Chondrocyte (in vitro differentiated cells): Measurements from ENCODE around the gene CHRDL2. TPM values are rescaled to one million over a fixed set of nuclear protein-coding genes. Genes with fewer than 3 reads are reported as not detected.

ENCODE experiments used
- DNase-seq: peaks from one replicate; pipeline ENCODE4 v3.0.0; 2021; ENCODE audit warnings: mixed read lengths, low spot score
- H3K27ac Mint-ChIP-seq: one replicate; pipeline ENCODE4 v1.8.0; 2021; ENCODE audit warnings: mild to moderate bottlenecking, moderate library complexity, mixed read lengths; ENCODE audit not compliant: unreplicated experiment
- H3K27me3 Mint-ChIP-seq: 2 replicates; pipeline ENCODE4 v1.8.0; 2021; ENCODE audit warnings: low read depth, mixed read lengths
- H3K36me3 Mint-ChIP-seq: 2 replicates; pipeline ENCODE4 v1.8.0; 2021; ENCODE audit warnings: low read depth, mixed read lengths
- H3K4me1 Mint-ChIP-seq: 2 replicates; pipeline ENCODE4 v1.8.0; 2021; ENCODE audit warnings: low read depth, mild to moderate bottlenecking, mixed read lengths
- H3K4me3 Mint-ChIP-seq: one replicate; pipeline ENCODE4 v1.8.0; 2021; ENCODE audit warnings: mild to moderate bottlenecking, moderate library complexity, mixed read lengths; ENCODE audit not compliant: unreplicated experiment
- H3K9me3 Mint-ChIP-seq: 2 replicates; pipeline ENCODE4 v1.8.0; 2021; ENCODE audit warnings: low read depth, mixed read lengths
- long read RNA-seq: library from polyadenylated mRNA; stranded (forward); transcript quantifications from one replicate; pipeline ENCODE4 v2.0.0, GENCODE V29; 2021
- total RNA-seq: library from RNA; stranded (reverse); gene quantifications from 3 replicates; pipeline ENCODE4 v1.2.1, GENCODE V29; 2021
- TF ChIP-seq, protein P1 (sequence below): fragments of 200-600 bp; sonication (generic); IDR thresholded peaks from 2 replicates; pipeline ENCODE4 v1.5.0; 2021; ENCODE audit warnings: antibody characterized with exemption, mild to moderate bottlenecking, moderate library complexity

CHRDL2 gene, protein sequence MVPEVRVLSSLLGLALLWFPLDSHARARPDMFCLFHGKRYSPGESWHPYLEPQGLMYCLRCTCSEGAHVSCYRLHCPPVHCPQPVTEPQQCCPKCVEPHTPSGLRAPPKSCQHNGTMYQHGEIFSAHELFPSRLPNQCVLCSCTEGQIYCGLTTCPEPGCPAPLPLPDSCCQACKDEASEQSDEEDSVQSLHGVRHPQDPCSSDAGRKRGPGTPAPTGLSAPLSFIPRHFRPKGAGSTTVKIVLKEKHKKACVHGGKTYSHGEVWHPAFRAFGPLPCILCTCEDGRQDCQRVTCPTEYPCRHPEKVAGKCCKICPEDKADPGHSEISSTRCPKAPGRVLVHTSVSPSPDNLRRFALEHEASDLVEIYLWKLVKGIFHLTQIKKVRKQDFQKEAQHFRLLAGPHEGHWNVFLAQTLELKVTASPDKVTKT
- total RNA-seq: not detected in 3 replicates
- long read RNA-seq, partial matches to known transcripts: 0 of 1 reads
- long read RNA-seq, other reads (novel, unspliced or antisense): 1 of 1 reads

DNA sequence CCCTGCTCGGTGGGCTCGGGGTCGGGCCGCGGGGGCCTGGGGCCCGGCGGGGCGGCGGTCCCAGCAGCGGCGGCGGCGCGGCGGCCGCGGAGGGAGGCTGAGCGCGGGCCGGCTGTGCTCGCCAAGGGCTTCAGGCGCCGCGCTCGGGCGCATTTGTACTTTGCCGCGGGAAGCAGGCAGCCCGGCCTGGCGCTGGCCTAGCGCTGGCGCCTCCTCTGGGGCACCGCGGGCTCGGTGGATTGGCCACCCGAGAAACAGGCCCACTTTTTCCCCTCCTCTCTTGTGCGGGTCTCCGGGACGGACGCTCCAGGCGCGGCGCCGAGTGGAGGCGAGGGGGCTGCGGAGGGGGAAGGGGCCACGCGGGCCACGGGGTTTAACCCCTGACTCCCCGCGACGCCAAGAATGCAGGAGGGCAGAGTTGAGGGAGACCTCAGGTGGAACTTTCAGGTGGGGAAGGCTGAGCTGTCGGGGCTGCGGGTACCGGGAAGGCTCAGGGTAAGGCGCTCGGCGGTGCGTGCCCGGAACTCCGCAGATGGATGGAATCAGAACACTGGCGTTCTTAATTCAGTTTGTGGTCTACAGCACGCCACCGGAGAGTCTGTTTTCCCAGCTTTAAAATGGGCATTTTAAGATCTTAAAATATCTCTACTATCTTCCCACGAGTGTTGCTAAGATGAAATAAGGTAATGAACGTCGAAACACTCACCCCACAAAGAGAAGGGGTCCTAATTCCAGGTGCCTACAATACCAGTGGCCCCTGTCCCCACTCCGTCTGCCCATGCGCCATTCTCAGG, at the start of gene CHRDL2:
Gene CHRDL2 (minus strand): TSS at position 126 of the 794 bp plus-strand sequence. CDS start 538 bp downstream, outside the sequence.
- Mint-ChIP-seq H3K27me3 (peaks cover 48% of the 10 kb centered on the region), H3K4me1 (peaks cover 5% of the 10 kb centered on the region), H3K9me3 (no peaks in the 10 kb centered on the region), H3K4me3 (peak within 1 kb of the TSS; percentile 63), H3K27ac (no peak within 1 kb of the TSS), H3K36me3 (no peaks in the 10 kb centered on the region)
- TF ChIP-seq, protein P1, sequence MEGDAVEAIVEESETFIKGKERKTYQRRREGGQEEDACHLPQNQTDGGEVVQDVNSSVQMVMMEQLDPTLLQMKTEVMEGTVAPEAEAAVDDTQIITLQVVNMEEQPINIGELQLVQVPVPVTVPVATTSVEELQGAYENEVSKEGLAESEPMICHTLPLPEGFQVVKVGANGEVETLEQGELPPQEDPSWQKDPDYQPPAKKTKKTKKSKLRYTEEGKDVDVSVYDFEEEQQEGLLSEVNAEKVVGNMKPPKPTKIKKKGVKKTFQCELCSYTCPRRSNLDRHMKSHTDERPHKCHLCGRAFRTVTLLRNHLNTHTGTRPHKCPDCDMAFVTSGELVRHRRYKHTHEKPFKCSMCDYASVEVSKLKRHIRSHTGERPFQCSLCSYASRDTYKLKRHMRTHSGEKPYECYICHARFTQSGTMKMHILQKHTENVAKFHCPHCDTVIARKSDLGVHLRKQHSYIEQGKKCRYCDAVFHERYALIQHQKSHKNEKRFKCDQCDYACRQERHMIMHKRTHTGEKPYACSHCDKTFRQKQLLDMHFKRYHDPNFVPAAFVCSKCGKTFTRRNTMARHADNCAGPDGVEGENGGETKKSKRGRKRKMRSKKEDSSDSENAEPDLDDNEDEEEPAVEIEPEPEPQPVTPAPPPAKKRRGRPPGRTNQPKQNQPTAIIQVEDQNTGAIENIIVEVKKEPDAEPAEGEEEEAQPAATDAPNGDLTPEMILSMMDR: peak; percentile 35
- DNase-seq: no peak

DNA sequence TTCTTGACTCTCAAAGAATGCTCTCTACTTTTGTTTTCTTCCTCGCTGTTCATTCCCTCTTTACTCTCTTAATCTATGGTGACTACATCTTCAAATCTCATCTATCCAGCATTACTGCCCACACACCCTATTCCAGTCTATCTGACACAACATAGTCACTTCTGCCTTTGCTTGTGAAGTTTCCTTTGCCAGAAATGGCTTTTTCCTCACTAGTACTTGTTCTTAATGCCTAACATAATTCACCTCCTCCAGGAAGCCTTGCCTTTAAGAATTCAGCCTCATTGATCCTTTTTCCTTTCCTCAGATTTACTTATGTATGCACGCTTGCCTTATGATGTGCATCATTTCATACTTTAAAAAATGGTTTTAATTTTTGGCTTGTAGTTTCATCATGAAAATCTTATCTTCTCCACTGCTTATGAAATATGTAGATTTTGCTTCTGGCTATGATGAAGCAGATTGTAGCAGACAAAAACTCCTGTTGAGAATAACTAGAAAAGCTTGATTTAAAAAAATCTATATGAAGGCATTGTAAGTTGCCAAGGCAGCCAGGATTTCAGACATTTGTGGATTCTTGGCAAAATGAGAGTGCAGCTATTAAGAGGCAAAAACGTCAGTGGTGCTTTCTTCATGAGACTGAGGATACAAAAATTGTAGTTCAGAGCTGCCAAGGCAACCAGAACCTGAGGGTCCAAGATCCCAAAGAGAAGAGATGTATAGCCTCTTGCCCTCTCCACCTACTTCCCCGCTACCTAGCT, 49.2 kb upstream of the CHRDL2 start:
- TF ChIP-seq, protein P1: no peak

GRCh38 chr11:74778581-74778980, 47.4 kb upstream of the CHRDL2 start:
- Mint-ChIP-seq H3K36me3 (no peaks in the 10 kb centered on the region), H3K4me3 (no peak overlapping the region), H3K9me3 (no peaks in the 10 kb centered on the region), H3K27ac (no peak overlapping the region), H3K4me1 (peaks cover 33% of the 10 kb centered on the region), H3K27me3 (no peaks in the 10 kb centered on the region)
- TF ChIP-seq, protein P1: no peak
- no peak for DNase-seq

More for the DNA sequence above, 49.2 kb upstream of the CHRDL2 start:
- no peaks in the 10 kb centered on the region for H3K27me3 Mint-ChIP-seq
- no peak overlapping the region for H3K4me3 Mint-ChIP-seq
- no peak for DNase-seq
- no peak overlapping the region for H3K27ac Mint-ChIP-seq
- no peaks in the 10 kb centered on the region for H3K36me3 Mint-ChIP-seq
- no peaks in the 10 kb centered on the region for H3K9me3 Mint-ChIP-seq
- peaks cover 22% of the 10 kb centered on the region for H3K4me1 Mint-ChIP-seq

GRCh38 chr11:74777877-74778276, 46.7 kb upstream of the CHRDL2 start:
- Mint-ChIP-seq H3K27me3 (no peaks in the 10 kb centered on the region), H3K36me3 (no peaks in the 10 kb centered on the region), H3K4me3 (no peak overlapping the region), H3K27ac (no peak overlapping the region), H3K9me3 (no peaks in the 10 kb centered on the region), H3K4me1 (peaks cover 33% of the 10 kb centered on the region)
- DNase-seq: no peak
- TF ChIP-seq, protein P1: no peak
